D721Med (cell line): ENCODE data around the gene PSMC3.

Experiments
- DNase-seq: peaks from one replicate; pipeline ENCODE4 v3.0.0; 2011; ENCODE audit warnings: low spot score; ENCODE audit not compliant: insufficient read length
- FAIRE-seq: peaks from 2 replicates; lab custom pipeline; 2011; peaks lifted over from hg19 to GRCh38; lab: Jason Lieb, UNC
- CTCF ChIP-seq: IDR thresholded peaks from 2 replicates; pipeline ENCODE4 v1.5.1; 2012; ENCODE audit warnings: mild to moderate bottlenecking, control low read depth; ENCODE audit not compliant: insufficient read depth; ENCODE audit errors: missing control alignments

The PSMC3 gene

GRCh38 chr11:47394050-47394321 is 32.3 kb downstream of the PSMC3 start:
- TF ChIP-seq CTCF = no peak
- DNase-seq (no peak), FAIRE-seq (no peak)

- DNase-seq = no peak
- no peak for FAIRE-seq
- TF ChIP-seq CTCF = no peak
Observed at GRCh38 chr11:47393163-47394049, 32.8 kb downstream of the PSMC3 start.

GRCh38 chr11:47392546-47393162 is 33.6 kb downstream of the PSMC3 start:
- FAIRE-seq = no peak
- TF ChIP-seq CTCF = no peak
- no peak for DNase-seq

- TF ChIP-seq CTCF = no peak
- no peak for DNase-seq
Observed at GRCh38 chr11:47391711-47392432, 34.4 kb downstream of the PSMC3 start.

GRCh38 chr11:47391077-47391583 is 35.1 kb downstream of the PSMC3 start:
- FAIRE-seq (no peak), DNase-seq (no peak)
- no peak for TF ChIP-seq CTCF

More at GRCh38 chr11:47391711-47392432, 34.4 kb downstream of the PSMC3 start:
- FAIRE-seq = no peak

- no peak for TF ChIP-seq CTCF
- FAIRE-seq (no peak), DNase-seq (no peak)
Observed at GRCh38 chr11:47390422-47390760, 35.8 kb downstream of the PSMC3 start.
